Measurements from ENCODE around the gene KIF20B.
"Not testable (repeated sequence)": the region's sequence is repeated elsewhere in the genome, so short reads cannot be mapped to it uniquely, and the experiment has no call there.

Gene KIF20B

GRCh38 chr10:89776665-89777064 lies 75.3 kb downstream of the KIF20B start:
- DNase-seq (ENCODE audit: low spot score): no peak

GRCh38 chr10:89782470-89782869 lies 81.1 kb downstream of the KIF20B start:
- no peak for DNase-seq (ENCODE audit: low spot score)

- no peak for DNase-seq (ENCODE audit: low spot score)
Observed at GRCh38 chr10:89783406-89783805, 82.0 kb downstream of the KIF20B start.

GRCh38 chr10:89785095-89785494 lies 83.7 kb downstream of the KIF20B start:
- no peak for DNase-seq (ENCODE audit: low spot score)

GRCh38 chr10:89789188-89789877 lies 87.9 kb downstream of the KIF20B start:
- no peak for DNase-seq (ENCODE audit: low spot score)

GRCh38 chr10:89792187-89792586 lies 90.8 kb downstream of the KIF20B start:
- DNase-seq (ENCODE audit: low spot score): no peak

GRCh38 chr10:89793649-89794254 lies 92.4 kb downstream of the KIF20B start:
- peak; percentile 71 for DNase-seq (ENCODE audit: low spot score)

GRCh38 chr10:89795840-89796239 lies 94.5 kb downstream of the KIF20B start:
- DNase-seq (ENCODE audit: low spot score): no peak

GRCh38 chr10:89798092-89798491 lies 96.7 kb downstream of the KIF20B start:
- no peak for DNase-seq (ENCODE audit: low spot score)

- no peak for DNase-seq (ENCODE audit: low spot score)
Observed at GRCh38 chr10:89799573-89799972, 98.2 kb downstream of the KIF20B start.

GRCh38 chr10:89805599-89806013 lies 104.2 kb downstream of the KIF20B start:
- no peak for DNase-seq (ENCODE audit: low spot score)

- no peak for DNase-seq (ENCODE audit: low spot score)
Observed at GRCh38 chr10:89808842-89809241, 107.5 kb downstream of the KIF20B start.

GRCh38 chr10:89809766-89810165 lies 108.4 kb downstream of the KIF20B start:
- no peak for DNase-seq (ENCODE audit: low spot score)

GRCh38 chr10:89810908-89811525 lies 109.6 kb downstream of the KIF20B start:
- DNase-seq (ENCODE audit: low spot score): no peak

- DNase-seq (ENCODE audit: low spot score): no peak
Observed at GRCh38 chr10:89813546-89813945, 112.2 kb downstream of the KIF20B start.

- DNase-seq (ENCODE audit: low spot score): no peak
Observed at GRCh38 chr10:89814278-89814677, 112.9 kb downstream of the KIF20B start.

- DNase-seq (ENCODE audit: low spot score): no peak
Observed at GRCh38 chr10:89815049-89815853, 113.9 kb downstream of the KIF20B start.

GRCh38 chr10:89819008-89819407 lies 117.6 kb downstream of the KIF20B start:
- DNase-seq (ENCODE audit: low spot score): not testable (repeated sequence)

Data from COLO829 (cell line).